Neural cell (in vitro differentiated cells): ENCODE data around the gene TSPEAR.
A peak's percentile ranks its signal among the peaks of the same experiment; 100 is the strongest.

ENCODE experiments used
- CTCF ChIP-seq: fragments of 450-650 bp; IDR thresholded peaks from 2 replicates; pipeline ENCODE4 v1.5.1; 2014; ENCODE audit warnings: antibody characterized with exemption, mild to moderate bottlenecking, moderate library complexity; ENCODE audit not compliant: poor library complexity, severe bottlenecking
- EP300 ChIP-seq: fragments of 450-650 bp; conservative IDR thresholded peaks from 2 replicates; pipeline ENCODE4 v1.6.1; 2014; ENCODE audit warnings: antibody characterized with exemption, mild to moderate bottlenecking, moderate library complexity; ENCODE audit not compliant: poor library complexity, severe bottlenecking
- EZH2 ChIP-seq: fragments of 200-600, 300-800 bp; shearing (Covaris generic), sonication (generic); IDR thresholded peaks from 2 replicates; pipeline ENCODE4 v1.6.1; 2014; ENCODE audit warnings: antibody characterized with exemption, low read length, borderline replicate concordance, mild to moderate bottlenecking; ENCODE audit not compliant: insufficient read depth, poor library complexity, severe bottlenecking
- MXI1 ChIP-seq: fragments of 450-650 bp; conservative IDR thresholded peaks from 2 replicates; pipeline ENCODE4 v1.6.1; 2014; ENCODE audit warnings: antibody characterized with exemption, mild to moderate bottlenecking; ENCODE audit not compliant: poor library complexity, severe bottlenecking
- POLR2AphosphoS5 ChIP-seq: IDR thresholded peaks from 2 replicates; pipeline ENCODE4 v1.6.1; 2012
- RAD21 ChIP-seq: fragments of 450-650 bp; conservative IDR thresholded peaks from 2 replicates; pipeline ENCODE4 v1.6.1; 2014; ENCODE audit warnings: antibody characterized with exemption, mild to moderate bottlenecking, moderate library complexity
- REST ChIP-seq: IDR thresholded peaks from 2 replicates; pipeline ENCODE4 v1.6.1; 2012; ENCODE audit warnings: borderline replicate concordance

GRCh38 chr21:44752671-44753235 is 41.4 kb upstream of the TSPEAR start:
- TF ChIP-seq CTCF, result peak; percentile 12
- TF ChIP-seq POLR2AphosphoS5, result no peak
- no peak for TF ChIP-seq MXI1
- no peak for TF ChIP-seq REST
- TF ChIP-seq EZH2, result no peak
- no peak for TF ChIP-seq EP300
- TF ChIP-seq RAD21, result no peak
